H1 (cell line): ENCODE results near the gene PECR. TPM values are rescaled to one million over a fixed set of nuclear protein-coding genes. Genes with fewer than 3 reads are reported as not detected.

Source experiments
- CTCF ChIA-PET: fragments of 300-600 bp; sonication (Branson Sonifier 250); formaldehyde crosslinking; loops from one replicate; lab custom pipeline; 2021; ENCODE audit not compliant: partially characterized antibody; lab: Charles Lee
- POLR2A ChIA-PET: fragments of 300-600 bp; sonication (Branson Sonifier 250); formaldehyde crosslinking; loops from one replicate; lab custom pipeline; 2021; ENCODE audit warnings: inconsistent platforms; ENCODE audit not compliant: partially characterized antibody; lab: Charles Lee
- DNase-seq, 2 experiments: peaks; one replicate each; pipeline versions ENCODE4 v3.0.0 to v3.0.0-alpha.2; 2010 to 2022; ENCODE audit warnings: low spot score in 2 of 2, low read depth in 1 of 2, mixed read lengths in 1 of 2
- FAIRE-seq: peaks from 2 replicates; lab custom pipeline; 2011; peaks lifted over from hg19 to GRCh38; lab: Jason Lieb, UNC
- H2AFZ ChIP-seq: 2 replicates; pipeline ENCODE4 v1.8.1; 2012; ENCODE audit warnings: low read length, inconsistent platforms
- H2AK5ac ChIP-seq: 2 replicates; pipeline ENCODE4 v1.6.1; 2013; ENCODE audit warnings: low read depth, low read length
- H2BK120ac ChIP-seq: replicated peaks from 2 replicates; pipeline ENCODE3; 2013; ENCODE audit warnings: low read depth, low read length, inconsistent platforms
- H2BK12ac ChIP-seq: 2 replicates; pipeline ENCODE4 v1.6.1; 2013; ENCODE audit warnings: low read depth, low read length
- H2BK15ac ChIP-seq: 2 replicates; pipeline ENCODE4 v1.6.1; 2013; ENCODE audit warnings: low read length
- H2BK20ac ChIP-seq: 2 replicates; pipeline ENCODE4 v1.6.1; 2013; ENCODE audit warnings: low read length
- H2BK5ac ChIP-seq: 2 replicates; pipeline ENCODE4 v1.6.1; 2013; ENCODE audit warnings: low read depth, low read length
- H3K14ac ChIP-seq: 2 replicates; pipeline ENCODE4 v1.6.1; 2013; ENCODE audit warnings: inconsistent platforms; ENCODE audit not compliant: insufficient read length
- H3K18ac ChIP-seq: 2 replicates; pipeline ENCODE4 v1.6.1; 2013; ENCODE audit warnings: low read length; ENCODE audit errors: extremely low read depth
- H3K23ac ChIP-seq: 2 replicates; pipeline ENCODE4 v1.6.1; 2013; ENCODE audit warnings: inconsistent platforms; ENCODE audit not compliant: insufficient read length
- H3K23me2 ChIP-seq: 2 replicates; pipeline ENCODE4 v1.6.1; 2013; ENCODE audit warnings: low read depth, low read length
- H3K27ac ChIP-seq: 2 replicates; pipeline ENCODE4 v1.6.1; 2011; ENCODE audit warnings: low read depth, low read length, inconsistent platforms
- H3K27me3 ChIP-seq, 4 experiments: replicated peaks in 1 of 4; 1 replicate in 1 of 4; 2 replicates in 3 of 4; pipeline versions ENCODE4 v1.6.1 to v1.8.1; 2011 to 2013; ENCODE audit warnings: low read length in 3 of 4, mild to moderate bottlenecking in 3 of 4, inconsistent platforms in 2 of 4, mixed read lengths in 2 of 4, moderate library complexity in 1 of 4; ENCODE audit not compliant: control insufficient read depth in 3 of 4, insufficient read depth in 3 of 4; ENCODE audit errors: extremely low read depth in 1 of 4
- H3K36me3 ChIP-seq, 4 experiments: 2 replicates each; pipeline versions ENCODE4 v1.6.1 to v1.8.1; 2011 to 2013; ENCODE audit warnings: mild to moderate bottlenecking in 4 of 4, low read length in 3 of 4, moderate library complexity in 2 of 4, control low read depth in 1 of 4, inconsistent platforms in 1 of 4; ENCODE audit not compliant: insufficient read depth in 4 of 4, control insufficient read depth in 2 of 4
- H3K4ac ChIP-seq: replicated peaks from 2 replicates; pipeline ENCODE3; 2013; ENCODE audit warnings: low read length, low read depth, mixed read lengths, inconsistent platforms; ENCODE audit not compliant: insufficient read length
- H3K4me1 ChIP-seq, 4 experiments: replicated peaks in 1 of 4; 1 replicate in 1 of 4; 2 replicates in 3 of 4; pipeline versions ENCODE4 v1.6.1 to v1.8.1; 2011 to 2013; ENCODE audit warnings: low read length in 3 of 4, inconsistent platforms in 2 of 4, mixed read lengths in 1 of 4; ENCODE audit not compliant: insufficient read depth in 4 of 4, control insufficient read depth in 3 of 4
- H3K4me2 ChIP-seq, 2 experiments: 2 replicates each; pipeline versions ENCODE4 v1.6.1 to v1.8.1; 2011 to 2013; ENCODE audit warnings: low read depth in 2 of 2, low read length in 2 of 2, control low read depth in 1 of 2, inconsistent platforms in 1 of 2, mild to moderate bottlenecking in 1 of 2; ENCODE audit not compliant: insufficient read depth in 1 of 2
- H3K4me3 ChIP-seq, 4 experiments: fragments of 200-600, 300-600 bp in 1 of 4; sonication (generic), shearing (Covaris generic), sonication (Bioruptor Twin) in 1 of 4; 2 replicates each; pipeline versions ENCODE4 v1.5.1 to v1.8.1; 2011 to 2016; ENCODE audit warnings: low read length in 4 of 4, low read depth in 3 of 4, control low read depth in 2 of 4, inconsistent platforms in 2 of 4, mild to moderate bottlenecking in 2 of 4, mixed read lengths in 1 of 4, moderate library complexity in 1 of 4; ENCODE audit not compliant: insufficient read depth in 2 of 4; ENCODE audit errors: extremely low read depth in 1 of 4
- H3K56ac ChIP-seq: replicated peaks from 2 replicates; pipeline ENCODE3; 2013; ENCODE audit warnings: low read depth, mild to moderate bottlenecking, mixed read lengths, low read length, inconsistent platforms; ENCODE audit not compliant: insufficient read length
- H3K79me1 ChIP-seq: 2 replicates; pipeline ENCODE4 v1.6.1; 2013; ENCODE audit warnings: low read depth, low read length, control low read depth
- H3K79me2 ChIP-seq, 2 experiments: 2 replicates each; pipeline versions ENCODE4 v1.6.1 to v1.8.1; 2012 to 2013; ENCODE audit warnings: low read length in 2 of 2, mild to moderate bottlenecking in 2 of 2, inconsistent platforms in 1 of 2; ENCODE audit not compliant: insufficient read depth in 2 of 2, control insufficient read depth in 1 of 2
- H3K9ac ChIP-seq, 4 experiments: replicated peaks in 1 of 4; 1 replicate in 1 of 4; 2 replicates in 3 of 4; pipeline versions ENCODE4 v1.6.1 to v1.8.1; 2011 to 2013; ENCODE audit warnings: low read depth in 3 of 4, low read length in 3 of 4, control low read depth in 2 of 4, mild to moderate bottlenecking in 2 of 4, moderate library complexity in 2 of 4, inconsistent platforms in 1 of 4; ENCODE audit errors: extremely low read depth in 1 of 4
- H3K9me3 ChIP-seq, 2 experiments: 2 replicates each; pipeline versions ENCODE4 v1.6.1 to v1.8.1; 2012 to 2013; ENCODE audit warnings: mild to moderate bottlenecking in 2 of 2, moderate library complexity in 2 of 2, control low read depth in 1 of 2, inconsistent platforms in 1 of 2, low read depth in 1 of 2, low read length in 1 of 2, mixed read lengths in 1 of 2; ENCODE audit not compliant: insufficient read depth in 2 of 2
- H4K20me1 ChIP-seq, 2 experiments: replicated peaks in 1 of 2; 2 replicates each; pipeline versions ENCODE3 to v1.8.1; 2011 to 2013; ENCODE audit warnings: inconsistent platforms in 2 of 2, low read length in 2 of 2, mild to moderate bottlenecking in 1 of 2; ENCODE audit not compliant: insufficient read depth in 2 of 2, control insufficient read depth in 1 of 2
- H4K5ac ChIP-seq: 2 replicates; pipeline ENCODE4 v1.6.1; 2013; ENCODE audit warnings: low read length, low read depth, mixed read lengths, inconsistent platforms; ENCODE audit not compliant: insufficient read length
- H4K8ac ChIP-seq: 2 replicates; pipeline ENCODE4 v1.8.0; 2013; ENCODE audit warnings: mild to moderate bottlenecking, moderate library complexity, low read length, inconsistent platforms; ENCODE audit not compliant: insufficient read depth; ENCODE audit errors: extremely low read depth
- H4K91ac ChIP-seq: replicated peaks from 2 replicates; pipeline ENCODE3; 2013; ENCODE audit warnings: low read length, mixed read lengths, inconsistent platforms; ENCODE audit not compliant: insufficient read length
- BRCA1 ChIP-seq: IDR thresholded peaks from 2 replicates; pipeline ENCODE4 v1.6.1; 2012; ENCODE audit warnings: low read depth, low read length, improper control_type of control experiment
- CBX5 ChIP-seq: fragments of 300-800, 300-1000 bp; sonication (generic); IDR thresholded peaks from 2 replicates; pipeline ENCODE4 v1.7.1; 2016; ENCODE audit warnings: antibody characterized with exemption, low read length, low read depth
- YY1 ChIP-seq: IDR thresholded peaks from 2 replicates; pipeline ENCODE4 v1.6.1; 2011; ENCODE audit warnings: low read depth, mild to moderate bottlenecking, low read length
- whole genome bisulfite sequencing, 2 experiments: shearing (Covaris generic) in 1 of 2; methylation state at CpG; one replicate each; pipeline versions ENCODE4 v1.1.6 to v1.1.7; 2013 to 2015; ENCODE audit warnings: low lambda C conversion rate in 2 of 2, mixed read lengths in 2 of 2, inconsistent platforms in 1 of 2, low coverage in 1 of 2, missing lambda C conversion rate in 1 of 2; ENCODE audit not compliant: insufficient replicate concordance in 2 of 2, insufficient coverage in 1 of 2, insufficient read length in 1 of 2; ENCODE audit errors: extremely low coverage in 1 of 2, missing lambda C conversion rate in 1 of 2; 5-methylcytosine and 5-hydroxymethylcytosine counted together
- polyA plus RNA-seq, 7 experiments: library from polyadenylated mRNA; depleted of rRNA in 3 of 7; stranded (reverse) in 5 of 7; unstranded in 2 of 7; fragments of >200 nt in 5 of 7; fragments of 200-250 nt in 2 of 7; gene quantifications; 1 replicate in 5 of 7; 2 replicates in 1 of 7; 4 replicates in 1 of 7; pipeline versions ENCODE4 v1.2.1 to v1.2.3, GENCODE V29; 2011 to 2013; ENCODE audit warnings: missing spikeins in 2 of 7, mixed read lengths in 2 of 7
- total RNA-seq: library from RNA; stranded (reverse); fragmentation: NEBNext Ultra II Directional; extraction: Animal tissue kit (Norgen Biotek cat#: 25700); gene quantifications from 2 replicates; pipeline ENCODE4 v1.2.1, GENCODE V29; 2021

PECR gene
- total and polyA plus RNA-seq, 2 of the 8 experiments (the other 6 are each of a cell fraction or from before 2014, with no cell fraction given), result 15.9 to 19.2 TPM

DNA sequence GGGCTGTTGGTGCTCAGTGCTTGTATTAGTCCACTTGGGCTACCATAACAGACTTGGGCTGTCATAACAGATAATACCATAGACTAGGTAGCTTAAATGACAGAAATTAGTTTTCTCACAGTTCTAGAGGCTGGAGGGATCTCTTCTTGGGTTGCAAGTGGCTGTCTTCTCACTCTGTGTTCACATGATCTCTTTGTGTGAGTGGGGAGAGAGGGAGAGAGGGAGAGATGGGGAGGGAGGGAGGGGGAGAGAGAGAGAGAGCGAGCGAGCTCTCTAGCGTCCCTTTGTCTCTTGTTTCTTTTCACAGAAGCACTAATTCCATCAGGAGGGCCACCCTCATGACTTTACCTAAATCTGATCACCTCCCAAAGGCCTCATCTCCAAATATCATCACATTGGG, 23.1 kb upstream of the PECR start:
- no peak overlapping the region for H2BK5ac ChIP-seq
- 0 out of 2 replicates have a peak overlapping the region, but pooled peaks have one; percentile 60 for H2AFZ ChIP-seq
- no peak overlapping the region for H3K23ac ChIP-seq
- H3K9me3 ChIP-seq, result peaks cover 0 to 1% of the 10 kb centered on the region in 2 experiments; a peak in 1 of 4 replicates
- no peak overlapping the region for H2BK120ac ChIP-seq
- H3K18ac ChIP-seq, result no peak overlapping the region
- H3K4me1 ChIP-seq, result peaks cover 3 to 8% (median 5%) of the 10 kb centered on the region in 4 experiments; a peak in 5 of 7 replicates
- POLR2A ChIA-PET, result interaction anchor here (0.9 to 1.7 kb wide), 4 partner anchors 9 to 21 kb away, joined by 3 to 10 read pairs (median 5); no protein-coding TSS in a partner anchor
- FAIRE-seq, result no peak
- no peak overlapping the region for H4K5ac ChIP-seq
- no peaks in the 10 kb centered on the region for H4K20me1 ChIP-seq
- no peak overlapping the region for H4K91ac ChIP-seq
- H3K27me3 ChIP-seq, result no peaks in the 10 kb centered on the region
- H2BK12ac ChIP-seq, result no peak overlapping the region
- no CpG with 5 or more reads among the region's 3 CpGs for WGBS, 2 experiments
- H3K36me3 ChIP-seq, result no peaks in the 10 kb centered on the region
- no peaks in the 10 kb centered on the region for H3K79me1 ChIP-seq
- H2AK5ac ChIP-seq, result no peak overlapping the region
- no peak overlapping the region for H3K4me2 ChIP-seq
- H2BK20ac ChIP-seq, result 0 out of 2 replicates have a peak overlapping the region, but pooled peaks have one; percentile 67
- no peak overlapping the region for H3K4ac ChIP-seq
- no peak overlapping the region for H4K8ac ChIP-seq
- no peak for DNase-seq
- H2BK15ac ChIP-seq, result no peak overlapping the region
- H3K27ac ChIP-seq, result no peak overlapping the region
- H3K23me2 ChIP-seq, result no peaks in the 10 kb centered on the region; the same call in 1 of the 2 replicates
- CTCF ChIA-PET, result interaction anchor here (0.8 to 2.3 kb wide), 9 partner anchors 9 to 92 kb away, joined by 3 to 13 read pairs (median 4); no protein-coding TSS in a partner anchor
- H3K9ac ChIP-seq, result no peak overlapping the region
- no peak overlapping the region for H3K14ac ChIP-seq
- TF ChIP-seq BRCA1 (no peak), YY1 (no peak), CBX5 (no peak)
- H3K4me3 ChIP-seq, result no peak overlapping the region
- peaks cover 3 to 5% of the 10 kb centered on the region in 2 experiments; a peak in 3 of 4 replicates for H3K79me2 ChIP-seq
- no peak overlapping the region for H3K56ac ChIP-seq
